HFFc6 (cell line): ENCODE data around the gene LBHD1. TPM values are rescaled to one million over a fixed set of nuclear protein-coding genes. Genes with fewer than 3 reads are reported as not detected.
A peak's percentile ranks its signal among the peaks of the same experiment; 100 is the strongest.

Experiments used
- DNase-seq: peaks from one replicate; pipeline ENCODE4 v3.0.0-alpha.2; 2018
- H3K27ac Mint-ChIP-seq: 2 replicates; pipeline ENCODE4 v1.8.0; 2020; ENCODE audit warnings: mild to moderate bottlenecking, mixed read lengths
- H3K27me3 Mint-ChIP-seq: 2 replicates; pipeline ENCODE4 v1.8.0; 2021; ENCODE audit warnings: mild to moderate bottlenecking, moderate library complexity, mixed read lengths; ENCODE audit not compliant: insufficient read depth
- H3K36me3 Mint-ChIP-seq: 2 replicates; pipeline ENCODE4 v1.8.0; 2021; ENCODE audit warnings: low read depth, mixed read lengths
- H3K4me1 Mint-ChIP-seq: 2 replicates; pipeline ENCODE4 v1.8.0; 2020; ENCODE audit warnings: low read depth, mixed read lengths
- H3K4me3 Mint-ChIP-seq: 2 replicates; pipeline ENCODE4 v1.8.0; 2020; ENCODE audit warnings: mild to moderate bottlenecking, moderate library complexity, mixed read lengths
- H3K9me3 Mint-ChIP-seq: 2 replicates; pipeline ENCODE4 v1.8.0; 2020; ENCODE audit warnings: mild to moderate bottlenecking, mixed read lengths
- long read RNA-seq: library from polyadenylated mRNA; unstranded; transcript quantifications from one replicate; pipeline ENCODE4 v2.0.0, GENCODE V29; 2019
- total RNA-seq, 6 experiments: library from RNA; stranded (reverse); fragmentation: NEBNext Ultra II Directional; extraction: Animal tissue kit (Norgen Biotek cat#: 25700); gene quantifications; 2 replicates in 1 of 6; 3 replicates in 5 of 6; pipeline ENCODE4 v1.2.3, GENCODE V29; 2021
- TF ChIP-seq, protein P1 (sequence below): fragments of 200-600 bp; sonication (generic); IDR thresholded peaks from 2 replicates; pipeline ENCODE4 v1.5.0; 2021; ENCODE audit warnings: antibody characterized with exemption, mild to moderate bottlenecking

Gene LBHD1
- 1 to 10 TPM; 2.8 to 4.5 (median 3.7) TPM for total RNA-seq
- long read RNA-seq, partial matches to known transcripts: 1 of 2 reads
- long read RNA-seq, other reads (novel, unspliced or antisense): 0 of 2 reads

DNA sequence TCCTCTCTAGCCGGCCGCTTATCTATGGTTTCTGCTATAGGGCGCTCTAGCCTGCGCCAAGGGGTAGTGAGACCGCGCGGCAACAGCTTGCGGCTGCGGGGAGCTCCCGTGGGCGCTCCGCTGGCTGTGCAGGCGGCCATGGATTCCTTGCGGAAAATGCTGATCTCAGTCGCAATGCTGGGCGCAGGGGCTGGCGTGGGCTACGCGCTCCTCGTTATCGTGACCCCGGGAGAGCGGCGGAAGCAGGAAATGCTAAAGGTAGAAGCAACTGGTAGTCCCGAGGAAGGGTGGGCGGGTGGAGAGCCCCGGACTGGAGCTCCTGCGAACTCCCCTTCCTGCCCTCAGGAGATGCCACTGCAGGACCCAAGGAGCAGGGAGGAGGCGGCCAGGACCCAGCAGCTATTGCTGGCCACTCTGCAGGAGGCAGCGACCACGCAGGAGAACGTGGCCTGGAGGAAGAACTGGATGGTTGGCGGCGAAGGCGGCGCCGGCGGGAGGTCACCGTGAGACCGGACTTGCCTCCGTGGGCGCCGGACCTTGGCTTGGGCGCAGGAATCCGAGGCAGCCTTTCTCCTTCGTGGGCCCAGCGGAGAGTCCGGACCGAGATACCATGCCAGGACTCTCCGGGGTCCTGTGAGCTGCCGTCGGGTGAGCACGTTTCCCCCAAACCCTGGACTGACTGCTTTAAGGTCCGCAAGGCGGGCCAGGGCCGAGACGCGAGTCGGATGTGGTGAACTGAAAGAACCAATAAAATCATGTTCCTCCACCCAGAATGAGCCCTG, at the start of gene LBHD1, which contains the start of gene UQCC3:
Gene LBHD1 (minus strand): TSS at position 660 of the 782 bp plus-strand sequence. CDS start 2,236 bp downstream, outside the sequence.
Gene UQCC3 (plus strand): TSS at position 66 of the 782 bp plus-strand sequence. CDS start 73 bp downstream, at position 139.
- H3K4me1 Mint-ChIP-seq: peaks cover 45% of the 10 kb centered on the region
- H3K27me3 Mint-ChIP-seq: peaks cover 1% of the 10 kb centered on the region; the same call in 1 of the 2 replicates
- peak within 1 kb of the TSS; percentile 97 for H3K27ac Mint-ChIP-seq
- peak; percentile 84 for DNase-seq
- peaks cover 21% of the 10 kb centered on the region for H3K36me3 Mint-ChIP-seq
- no peaks in the 10 kb centered on the region for H3K9me3 Mint-ChIP-seq
- peak within 1 kb of the TSS; percentile 99 for H3K4me3 Mint-ChIP-seq
- TF ChIP-seq, protein P1, sequence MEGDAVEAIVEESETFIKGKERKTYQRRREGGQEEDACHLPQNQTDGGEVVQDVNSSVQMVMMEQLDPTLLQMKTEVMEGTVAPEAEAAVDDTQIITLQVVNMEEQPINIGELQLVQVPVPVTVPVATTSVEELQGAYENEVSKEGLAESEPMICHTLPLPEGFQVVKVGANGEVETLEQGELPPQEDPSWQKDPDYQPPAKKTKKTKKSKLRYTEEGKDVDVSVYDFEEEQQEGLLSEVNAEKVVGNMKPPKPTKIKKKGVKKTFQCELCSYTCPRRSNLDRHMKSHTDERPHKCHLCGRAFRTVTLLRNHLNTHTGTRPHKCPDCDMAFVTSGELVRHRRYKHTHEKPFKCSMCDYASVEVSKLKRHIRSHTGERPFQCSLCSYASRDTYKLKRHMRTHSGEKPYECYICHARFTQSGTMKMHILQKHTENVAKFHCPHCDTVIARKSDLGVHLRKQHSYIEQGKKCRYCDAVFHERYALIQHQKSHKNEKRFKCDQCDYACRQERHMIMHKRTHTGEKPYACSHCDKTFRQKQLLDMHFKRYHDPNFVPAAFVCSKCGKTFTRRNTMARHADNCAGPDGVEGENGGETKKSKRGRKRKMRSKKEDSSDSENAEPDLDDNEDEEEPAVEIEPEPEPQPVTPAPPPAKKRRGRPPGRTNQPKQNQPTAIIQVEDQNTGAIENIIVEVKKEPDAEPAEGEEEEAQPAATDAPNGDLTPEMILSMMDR: no peak

DNA sequence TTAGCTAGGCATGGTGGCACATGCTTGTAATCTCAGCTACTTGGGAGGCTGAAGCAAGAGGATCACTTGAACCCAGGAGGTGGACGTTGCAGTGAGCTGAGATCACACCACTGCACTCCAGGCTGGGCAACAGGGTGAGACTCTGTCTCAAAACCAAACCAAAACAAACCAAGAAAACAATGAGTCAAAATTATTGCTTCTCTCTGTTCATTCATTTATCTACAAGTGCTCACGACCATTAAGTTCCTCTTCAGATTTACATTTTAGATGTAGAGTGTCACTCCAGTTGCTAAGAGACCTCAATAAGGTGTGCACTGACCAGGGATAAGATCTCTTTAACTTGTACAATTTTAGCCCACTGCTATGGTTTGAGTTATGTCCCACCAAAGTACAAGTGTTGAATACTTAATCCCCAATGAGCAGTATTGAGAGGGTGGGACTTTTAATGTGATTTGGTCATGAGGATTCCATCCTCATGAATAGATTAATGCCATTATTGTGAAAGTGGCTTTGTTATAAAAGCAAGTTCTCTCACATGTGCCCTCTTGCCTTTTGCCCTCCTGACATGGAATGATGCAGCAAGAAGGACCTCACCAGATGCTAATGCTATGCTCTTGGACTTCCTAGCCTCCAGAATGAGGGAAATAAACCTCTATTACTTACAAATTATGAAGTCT, 47.4 kb upstream of the LBHD1 start:
- no peaks in the 10 kb centered on the region; the same call in none of the 2 replicates for H3K27me3 Mint-ChIP-seq
- no peaks in the 10 kb centered on the region for H3K9me3 Mint-ChIP-seq
- H3K4me3 Mint-ChIP-seq: no peak overlapping the region
- H3K36me3 Mint-ChIP-seq: peaks cover 73% of the 10 kb centered on the region
- TF ChIP-seq, protein P1: no peak
- no peak for DNase-seq
- H3K27ac Mint-ChIP-seq: peak overlapping the region; percentile 58
- H3K4me1 Mint-ChIP-seq: peaks cover 30% of the 10 kb centered on the region

DNA sequence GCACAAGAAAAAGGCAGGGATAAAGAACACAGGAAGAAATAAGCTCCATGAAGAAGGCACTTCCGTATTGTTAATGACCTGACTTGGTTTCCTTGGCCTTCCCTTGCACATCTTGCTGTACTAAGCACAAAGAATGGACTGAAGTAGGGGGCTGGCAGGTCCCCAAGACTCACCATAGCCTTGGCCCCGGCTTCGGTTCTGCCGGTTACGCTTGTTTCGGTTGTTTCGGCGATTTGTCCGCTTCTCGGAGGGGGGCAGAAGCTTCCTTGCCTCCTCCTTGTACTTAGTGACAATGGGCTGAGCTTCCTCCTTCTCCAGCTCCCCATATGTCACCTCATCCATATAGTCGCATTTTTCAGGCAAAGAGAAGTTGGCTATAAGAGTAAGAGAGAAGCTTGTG, 44.7 kb upstream of the LBHD1 start:
- DNase-seq: no peak
- no peaks in the 10 kb centered on the region for H3K9me3 Mint-ChIP-seq
- H3K27ac Mint-ChIP-seq: no peak overlapping the region
- H3K27me3 Mint-ChIP-seq: no peaks in the 10 kb centered on the region; the same call in 1 of the 2 replicates
- TF ChIP-seq, protein P1: no peak
- H3K4me1 Mint-ChIP-seq: peaks cover 18% of the 10 kb centered on the region
- H3K36me3 Mint-ChIP-seq: peaks cover 58% of the 10 kb centered on the region
- H3K4me3 Mint-ChIP-seq: no peak overlapping the region

DNA sequence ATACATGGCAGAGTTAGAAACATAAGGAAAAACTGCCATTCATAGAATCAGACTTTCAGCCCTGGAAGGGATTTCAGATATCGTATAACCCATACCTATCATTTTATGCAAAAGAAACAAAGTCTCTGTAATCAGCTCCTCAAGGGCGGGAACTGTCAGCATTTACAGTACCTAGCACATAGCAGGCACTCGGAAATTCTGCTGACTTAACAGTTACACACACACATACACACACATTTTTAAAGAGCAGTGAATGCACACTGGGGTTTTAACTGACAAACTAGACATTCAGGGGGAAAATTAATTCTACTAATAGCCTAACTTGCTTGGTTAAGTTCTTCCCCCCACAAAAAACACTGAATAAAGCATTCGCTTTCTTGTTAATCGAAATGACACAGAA, 44.1 kb upstream of the LBHD1 start:
- H3K4me3 Mint-ChIP-seq: no peak overlapping the region
- TF ChIP-seq, protein P1: no peak
- no peak for DNase-seq
- peaks cover 18% of the 10 kb centered on the region for H3K4me1 Mint-ChIP-seq
- peaks cover 52% of the 10 kb centered on the region for H3K36me3 Mint-ChIP-seq
- H3K9me3 Mint-ChIP-seq: no peaks in the 10 kb centered on the region
- no peaks in the 10 kb centered on the region; the same call in 1 of the 2 replicates for H3K27me3 Mint-ChIP-seq
- no peak overlapping the region for H3K27ac Mint-ChIP-seq
